NCI-H510A treated with DMSO at 0.1 percent for 48 hours (cell line): ENCODE results near the gene NFIB.
A peak's percentile ranks its signal among the peaks of the same experiment; 100 is the strongest.

Experiments used
- DNase-seq: peaks from one replicate; lab custom pipeline; 2025; lab: John Stamatoyannopoulos, UW

The NFIB gene

DNA sequence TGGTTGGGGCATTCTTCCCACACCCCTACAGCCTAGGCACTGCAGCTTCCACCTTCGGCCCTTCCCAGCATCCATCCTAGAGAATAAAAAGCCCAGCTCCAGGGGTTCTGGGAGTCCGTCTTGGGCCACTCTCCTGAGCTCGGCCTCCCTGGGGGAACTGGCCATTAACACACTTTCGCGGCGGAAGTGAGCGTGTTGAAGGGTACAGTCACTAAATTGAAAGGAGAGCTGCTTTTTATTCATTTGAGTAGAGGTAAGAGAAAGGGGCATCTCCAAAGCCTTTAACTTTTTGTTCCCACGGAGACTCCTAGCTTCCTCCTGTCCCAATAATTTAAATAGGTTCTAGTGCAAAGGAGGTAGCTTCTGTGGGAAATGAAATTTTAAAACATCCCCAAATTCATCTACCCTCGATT is 31.0 kb upstream of the NFIB start:
- no peak for DNase-seq

DNA sequence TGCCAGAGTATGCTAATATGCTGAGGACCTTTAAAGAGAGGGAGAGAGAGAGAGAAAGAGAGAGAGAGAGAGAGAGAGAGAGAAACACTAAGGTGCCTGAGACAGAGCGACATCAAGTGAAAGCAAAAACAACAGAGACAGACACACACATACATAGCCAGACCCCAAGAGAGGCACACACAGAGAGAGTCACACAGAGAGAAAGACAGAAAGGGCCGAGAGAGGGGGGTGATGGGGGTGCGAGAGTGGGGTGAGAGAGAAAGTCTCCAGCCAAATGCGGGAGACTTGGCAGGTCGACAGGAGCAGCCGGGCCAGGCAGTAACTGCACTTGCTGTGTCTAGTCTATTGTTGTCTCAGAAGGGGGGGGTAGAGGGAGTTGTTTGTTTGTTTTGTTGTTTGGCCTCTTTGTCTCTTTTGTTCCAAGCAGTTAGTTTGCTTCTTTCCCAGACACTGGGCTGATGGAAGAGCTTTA is 30.1 kb upstream of the NFIB start:
- DNase-seq = peak; percentile 21

DNA sequence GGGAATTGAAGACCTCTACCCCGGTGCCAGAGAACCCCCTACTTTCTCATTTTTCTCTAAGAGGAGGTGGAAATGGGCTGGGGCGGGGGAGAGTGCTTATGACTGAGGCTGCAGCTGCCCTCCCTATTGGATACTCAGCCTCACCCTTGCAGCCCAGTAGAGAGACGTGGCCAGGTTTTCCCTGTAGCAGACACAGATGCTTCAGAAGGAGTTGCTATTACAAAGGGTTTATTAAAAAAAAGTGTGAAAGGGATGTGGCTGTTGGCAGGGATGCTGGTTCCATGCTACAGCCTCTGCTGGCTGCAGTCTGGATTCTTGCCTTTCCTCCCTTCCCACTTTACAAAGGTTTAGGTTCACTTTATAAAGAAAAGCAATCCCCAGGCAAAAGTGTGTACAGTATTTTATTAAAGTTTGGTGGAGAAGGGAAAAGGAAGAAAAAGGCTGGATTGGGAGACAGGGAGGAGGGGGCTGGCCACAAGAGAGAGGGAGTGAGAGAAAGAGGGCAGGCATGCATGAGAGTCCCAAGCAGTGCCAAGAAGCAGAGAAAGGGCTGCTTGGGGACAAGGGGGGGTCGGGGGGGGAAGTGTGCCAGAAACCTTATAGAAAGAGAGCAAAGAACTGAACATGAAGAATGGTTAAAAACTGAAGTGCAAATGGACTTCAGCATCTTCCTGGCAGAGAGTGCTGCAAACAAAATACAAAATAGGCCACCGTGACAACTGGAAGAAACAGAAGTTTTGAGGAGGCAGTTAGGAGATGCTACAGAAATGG is 29.5 kb upstream of the NFIB start:
- no peak for DNase-seq

DNA sequence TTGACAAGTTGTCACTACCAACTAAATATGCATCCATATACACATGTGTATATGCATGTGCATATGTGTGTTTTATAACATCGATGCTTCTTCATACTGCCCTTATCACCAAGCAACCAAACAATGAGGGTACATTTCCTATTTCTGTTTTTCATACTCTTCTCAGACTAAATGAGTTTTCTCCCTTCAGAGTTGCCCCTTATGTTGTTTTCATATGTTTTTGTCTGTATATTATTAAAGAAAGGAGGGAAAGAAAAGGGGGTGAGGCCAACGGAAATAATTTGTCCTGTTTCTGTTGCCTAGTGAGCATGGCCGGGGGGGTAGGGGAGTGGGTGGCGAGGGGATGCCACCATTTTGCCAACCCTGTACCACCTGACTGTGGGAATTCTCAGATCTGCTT is 28.8 kb upstream of the NFIB start:
- DNase-seq = no peak

DNA sequence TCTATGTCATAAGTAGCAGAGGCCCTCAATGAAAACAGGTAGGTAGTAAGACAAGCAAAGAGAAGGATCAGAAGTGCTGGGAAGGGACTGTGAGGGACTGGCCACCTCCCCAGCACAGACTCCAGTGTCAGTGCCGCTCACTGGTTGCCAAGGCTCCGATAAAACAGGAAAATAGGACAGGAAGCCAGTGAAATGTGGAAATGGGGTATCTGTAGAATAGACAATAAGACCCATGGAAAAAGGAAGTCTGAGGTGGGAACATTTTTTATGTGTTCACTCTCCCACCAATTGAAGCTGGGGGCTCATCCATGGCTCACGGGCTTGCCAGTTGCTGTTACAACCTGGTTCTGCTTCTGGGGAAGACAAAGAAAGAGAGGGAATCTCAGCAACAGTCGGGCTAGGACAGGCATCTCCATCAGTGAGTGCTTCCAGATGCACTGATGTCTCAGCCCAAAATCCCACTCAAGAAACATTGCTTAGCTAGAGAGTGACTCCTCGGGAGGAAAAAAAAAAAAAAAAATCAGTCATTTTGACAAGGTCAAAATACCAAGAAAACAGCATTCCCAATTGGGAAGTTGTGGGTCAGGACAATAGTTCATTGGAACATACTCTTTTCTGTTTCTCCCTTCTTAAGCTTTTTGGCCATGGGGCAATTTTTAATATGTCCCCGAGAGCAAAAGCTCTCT is 27.6 kb upstream of the NFIB start:
- DNase-seq = no peak

DNA sequence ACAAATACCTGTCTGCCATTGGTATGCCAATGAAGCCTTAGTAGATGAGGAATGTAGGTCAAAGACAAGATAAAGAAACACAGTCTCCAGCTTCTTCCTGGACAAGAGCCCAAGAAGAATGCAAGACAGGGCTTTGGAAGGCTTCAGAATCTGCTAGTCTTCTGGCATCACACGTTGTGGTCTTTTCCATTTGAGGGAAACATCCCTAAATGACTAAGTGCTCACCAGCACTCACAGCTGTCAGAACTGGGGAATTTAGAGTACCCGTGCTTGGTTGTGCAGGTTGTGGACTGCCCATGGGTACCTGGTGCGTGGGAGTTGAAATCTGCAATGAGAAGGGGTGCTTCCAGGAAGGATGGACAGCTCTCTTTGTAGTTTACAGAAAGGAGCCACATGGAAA is 27.1 kb upstream of the NFIB start:
- no peak for DNase-seq

DNA sequence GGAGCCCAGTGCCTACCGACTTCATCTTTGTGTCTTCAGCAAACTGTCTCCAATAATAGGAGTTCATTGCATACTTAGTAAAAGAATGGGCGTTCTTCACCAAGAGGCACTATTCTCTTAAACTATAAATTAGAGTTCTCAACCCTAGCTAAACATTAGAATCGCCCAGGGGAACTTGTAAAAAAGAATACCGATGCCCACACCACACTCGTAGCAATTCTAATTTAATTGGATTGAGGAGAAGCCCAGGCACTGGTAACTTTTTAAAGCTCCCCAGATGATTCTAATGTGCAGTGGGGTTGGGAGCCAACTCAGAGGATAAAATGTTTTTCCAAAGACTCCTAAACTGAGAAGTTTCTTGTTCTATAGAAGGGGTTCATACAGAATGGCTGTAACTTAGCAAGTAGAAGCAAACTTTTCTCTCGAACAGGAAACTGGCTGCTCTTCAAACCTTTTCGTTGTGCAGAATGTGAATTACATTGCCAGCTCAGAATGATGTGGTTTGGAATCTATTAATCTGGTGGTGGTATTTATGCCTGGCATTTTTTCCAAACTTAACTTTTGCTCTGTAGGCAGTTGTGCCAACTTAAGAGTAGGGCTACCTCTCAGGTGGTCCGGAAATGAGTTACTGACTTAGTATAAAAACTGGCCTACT is 26.4 kb upstream of the NFIB start:
- DNase-seq = no peak

DNA sequence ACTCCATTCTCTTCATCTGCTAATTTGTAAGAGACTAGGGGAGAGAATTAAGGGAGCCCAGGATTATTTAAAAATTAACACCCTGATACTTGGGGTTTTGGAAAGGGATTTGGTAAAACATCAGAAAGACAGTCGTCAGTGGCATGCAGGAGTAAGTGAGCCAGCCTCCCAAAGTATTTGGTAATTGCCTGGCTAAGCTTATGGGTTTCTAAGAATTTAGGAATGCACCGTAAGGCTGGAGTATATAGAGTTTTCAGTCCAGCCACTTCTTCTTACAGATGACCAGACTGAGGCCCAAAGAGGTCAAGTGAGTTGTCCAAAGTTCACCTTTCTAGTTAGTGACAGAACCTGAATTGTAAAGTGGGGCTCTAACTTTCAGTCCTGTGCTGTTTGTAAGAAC is 25.8 kb upstream of the NFIB start:
- no peak for DNase-seq

DNA sequence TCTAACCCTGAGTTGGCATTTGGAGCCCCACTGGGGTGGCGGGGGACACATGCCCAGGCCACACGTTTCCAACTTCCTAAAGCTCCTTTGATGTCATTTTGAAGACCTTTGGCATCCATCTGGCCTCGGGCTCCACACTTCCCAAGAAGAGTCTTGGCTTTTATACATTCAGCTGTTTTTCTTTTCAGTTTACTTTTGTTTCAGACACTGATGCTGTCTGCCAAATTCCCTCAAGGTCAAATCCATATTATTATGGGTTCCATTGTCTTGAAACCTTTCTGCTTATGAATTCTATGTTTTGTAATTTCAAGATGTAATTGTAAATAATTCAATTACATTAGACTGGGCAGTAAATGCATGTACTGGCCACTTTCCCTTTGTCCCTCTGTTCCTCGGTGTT is 23.7 kb upstream of the NFIB start:
- no peak for DNase-seq

DNA sequence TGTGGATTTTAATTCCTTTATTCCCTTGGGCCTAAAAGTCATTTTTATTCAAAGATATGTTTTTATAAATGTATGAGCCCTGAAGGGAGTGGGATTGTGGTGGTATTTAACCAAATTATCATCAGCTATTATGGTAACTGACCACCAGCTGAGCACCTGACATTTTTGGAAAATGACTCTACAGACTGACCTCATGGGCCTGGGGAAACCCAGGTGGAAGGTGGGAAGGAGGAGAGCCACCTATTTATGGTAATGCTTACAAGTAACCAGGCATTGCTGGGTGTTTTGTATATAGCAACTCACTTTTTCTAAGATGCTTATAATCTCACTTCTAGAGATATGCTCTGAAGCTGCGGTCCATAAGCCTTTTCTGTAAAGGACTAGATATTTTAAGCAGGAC is 22.3 kb upstream of the NFIB start:
- DNase-seq = no peak

DNA sequence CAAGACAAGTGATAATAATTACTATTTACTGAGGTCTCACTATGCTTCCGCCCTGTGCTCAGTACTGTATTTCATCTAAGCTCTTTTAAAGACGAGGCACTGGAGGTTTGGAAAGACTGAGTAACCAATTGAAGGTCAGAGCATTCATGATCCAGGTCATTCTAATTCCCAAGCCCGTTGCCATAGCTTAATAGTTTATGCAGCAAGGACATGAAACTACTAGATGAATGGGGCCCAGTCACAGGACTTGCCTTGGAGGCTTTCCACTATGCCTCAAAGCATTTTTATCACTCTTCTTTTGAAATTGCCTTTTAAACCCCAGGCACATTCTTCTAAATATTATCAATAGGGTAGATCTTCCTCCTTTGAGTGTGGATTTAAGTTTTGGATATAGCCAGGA is 17.2 kb upstream of the NFIB start:
- DNase-seq = no peak

DNA sequence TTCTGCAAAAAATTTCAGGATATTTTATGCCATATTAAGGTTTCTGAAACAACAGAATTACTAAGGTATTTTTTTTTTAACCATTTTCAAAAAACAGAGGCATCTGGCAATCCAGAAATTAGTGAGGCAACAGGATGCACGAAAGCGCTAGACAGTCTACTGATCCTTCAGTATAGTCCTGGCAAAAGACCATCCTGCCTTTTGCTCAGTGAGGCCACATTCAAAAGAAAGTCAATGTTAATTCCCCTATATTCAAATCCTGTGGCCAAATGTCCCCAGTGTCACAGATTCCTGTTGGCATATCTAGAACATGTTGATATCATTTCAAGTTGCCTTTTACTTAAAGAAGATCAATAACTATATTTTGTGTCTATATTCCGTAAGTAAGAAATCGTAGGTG is 13.1 kb upstream of the NFIB start:
- peak; percentile 29 for DNase-seq

DNA sequence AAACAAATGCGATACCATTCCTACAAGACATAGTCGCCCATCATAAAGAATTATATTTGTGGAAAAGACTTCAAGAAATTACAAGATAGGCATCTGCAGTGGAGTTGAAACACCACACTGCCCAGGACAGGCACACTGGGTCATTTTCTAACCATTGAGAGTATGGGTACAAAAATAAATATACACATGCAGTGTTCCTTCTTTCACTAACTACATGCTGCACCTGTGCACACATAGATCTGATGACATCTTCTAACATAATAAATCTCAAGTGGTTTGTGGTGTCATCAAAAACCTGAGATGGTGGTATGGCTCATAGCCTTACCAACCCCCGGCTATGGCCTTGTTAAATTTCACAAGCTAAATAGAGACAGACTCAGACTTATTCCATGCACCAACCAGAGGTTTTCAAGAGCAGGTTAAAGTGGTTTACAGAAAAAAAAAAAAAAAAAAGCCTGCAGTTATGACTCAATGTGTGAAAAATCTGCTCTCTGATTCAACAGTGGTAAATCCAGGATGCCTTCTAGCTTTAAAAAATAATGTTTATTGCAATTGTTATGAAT is 12.4 kb upstream of the NFIB start:
- peak; percentile 94 for DNase-seq

DNA sequence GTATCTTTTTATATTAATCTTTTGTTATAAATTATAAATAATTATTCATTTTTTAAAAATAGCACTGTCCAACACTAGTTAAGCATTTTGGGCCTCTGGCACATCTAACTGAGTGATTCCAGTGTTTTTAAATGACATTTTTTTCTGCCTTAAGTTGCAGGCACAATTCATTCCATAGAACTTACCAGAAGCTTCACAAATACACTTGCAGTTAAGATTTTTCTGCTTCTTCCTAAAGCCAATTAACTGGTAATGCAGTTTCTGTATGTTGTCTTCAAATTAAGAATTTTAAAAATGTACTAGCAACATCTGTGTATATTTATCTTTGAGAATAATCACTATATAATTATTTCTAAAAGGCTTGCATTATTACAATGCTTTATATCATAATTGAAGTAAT is 11.2 kb upstream of the NFIB start:
- DNase-seq = no peak

DNA sequence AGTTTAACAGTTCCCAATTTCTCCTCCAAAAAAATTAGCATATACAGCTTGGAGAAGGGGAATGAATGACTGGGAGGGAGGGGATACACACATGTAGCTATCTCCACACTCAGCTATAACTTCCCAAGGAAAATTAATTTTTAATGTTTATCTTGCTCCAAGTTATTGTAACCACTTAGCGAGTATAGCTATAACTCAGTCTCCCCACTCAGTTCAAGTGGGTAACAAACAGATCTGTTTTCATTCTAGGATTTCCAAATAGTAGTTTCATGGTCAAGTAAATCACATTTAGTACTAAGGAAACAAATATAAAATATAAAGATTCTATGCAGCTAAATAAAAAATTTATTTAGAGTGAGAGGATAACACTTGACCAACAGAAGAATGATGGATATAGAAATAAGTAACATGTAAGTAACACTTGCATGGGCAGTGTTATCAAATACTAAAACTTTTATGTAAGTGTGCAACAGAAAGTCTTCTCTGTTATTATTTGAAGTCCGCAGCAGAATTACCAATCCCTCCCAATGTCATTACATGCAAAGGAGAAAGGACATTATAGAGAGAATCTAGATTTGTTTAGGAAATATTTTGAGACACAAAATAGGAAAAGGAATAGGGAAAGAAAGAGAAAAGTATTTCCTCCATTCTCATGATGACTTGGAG is 10.2 kb upstream of the NFIB start:
- no peak for DNase-seq

DNA sequence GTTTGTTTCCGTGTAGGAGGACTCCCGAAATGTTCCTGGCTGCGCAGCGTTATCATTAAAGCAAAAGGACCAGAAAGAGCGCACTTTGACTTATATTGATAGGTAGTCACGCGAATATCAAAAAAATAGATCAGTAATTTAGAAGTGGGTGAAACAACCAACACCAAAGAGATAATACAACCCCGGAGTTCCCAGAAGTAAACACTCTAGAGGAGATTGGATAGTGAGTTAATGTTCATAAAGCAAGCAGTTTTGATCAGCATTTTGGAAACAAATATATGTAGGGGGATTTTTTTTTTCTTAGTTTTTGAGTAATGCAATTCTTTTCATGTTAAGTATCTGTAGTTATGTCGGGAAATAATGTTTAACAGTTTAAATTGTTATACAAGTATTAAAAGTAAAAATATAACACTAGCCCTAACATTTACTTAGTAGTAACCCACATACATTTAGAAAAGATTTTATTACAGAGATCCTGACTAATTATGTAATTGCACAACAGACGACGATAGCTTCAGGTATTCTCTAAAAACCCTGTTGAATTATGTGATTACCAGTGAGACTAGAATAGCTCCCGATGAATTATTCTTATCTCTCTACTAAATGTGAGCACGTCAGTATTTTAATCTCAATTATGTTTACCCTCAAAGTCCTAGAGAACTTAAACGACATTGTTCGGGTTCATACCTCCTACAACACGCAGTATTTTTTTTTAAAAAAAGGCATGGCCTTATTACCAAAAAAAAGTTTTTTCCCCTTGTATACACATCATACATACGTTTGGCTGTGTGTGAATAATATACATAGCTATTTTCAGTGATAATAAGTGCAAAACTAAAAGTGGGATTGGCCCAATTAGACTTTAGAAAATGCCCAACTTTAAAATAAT is 9.4 kb upstream of the NFIB start:
- DNase-seq = peak; percentile 52

DNA sequence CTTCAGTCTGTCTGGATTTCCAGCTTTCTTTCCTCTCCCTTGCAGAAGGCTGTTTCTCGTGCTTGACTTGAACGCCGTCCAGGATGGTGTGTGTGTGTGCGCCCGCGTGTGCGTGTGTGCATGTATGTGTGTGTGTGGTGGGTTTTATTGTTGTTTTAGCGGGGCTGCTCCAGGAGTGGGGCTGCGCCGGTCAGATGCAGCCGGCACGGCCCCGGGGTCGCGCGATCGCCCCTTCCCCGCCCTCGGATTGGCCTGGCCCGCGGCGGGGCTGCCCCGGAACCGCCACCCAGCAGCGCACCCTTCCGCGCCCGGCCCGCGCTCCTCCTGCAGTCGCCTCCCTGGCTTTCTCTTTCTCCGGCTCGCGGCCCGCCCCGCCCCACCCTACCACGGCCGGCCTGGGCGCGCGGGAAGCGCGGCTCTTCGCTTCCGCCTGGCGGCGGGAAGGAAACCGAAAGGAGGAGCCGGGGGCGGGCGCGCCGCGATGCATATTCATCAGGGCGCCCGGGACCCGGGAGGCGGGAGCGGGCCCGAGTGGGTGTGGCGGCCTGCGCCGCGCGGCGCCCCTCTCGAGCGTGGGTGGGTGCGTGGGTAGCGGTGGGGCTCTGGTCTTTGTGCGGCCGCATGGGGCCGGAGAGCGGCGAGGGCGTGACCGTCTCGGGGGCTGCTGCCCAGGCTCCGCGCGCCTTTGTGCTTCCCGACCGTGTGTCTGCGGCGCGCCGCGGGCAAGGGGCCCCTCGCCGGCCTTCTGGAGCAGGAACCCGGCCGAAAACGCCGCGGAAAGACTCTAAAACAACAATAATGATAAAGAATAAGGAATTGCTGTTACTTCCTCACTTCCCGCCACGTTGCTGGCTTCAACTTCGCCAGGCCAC is 8.5 kb upstream of the NFIB start:
- DNase-seq = peak; percentile 69

DNA sequence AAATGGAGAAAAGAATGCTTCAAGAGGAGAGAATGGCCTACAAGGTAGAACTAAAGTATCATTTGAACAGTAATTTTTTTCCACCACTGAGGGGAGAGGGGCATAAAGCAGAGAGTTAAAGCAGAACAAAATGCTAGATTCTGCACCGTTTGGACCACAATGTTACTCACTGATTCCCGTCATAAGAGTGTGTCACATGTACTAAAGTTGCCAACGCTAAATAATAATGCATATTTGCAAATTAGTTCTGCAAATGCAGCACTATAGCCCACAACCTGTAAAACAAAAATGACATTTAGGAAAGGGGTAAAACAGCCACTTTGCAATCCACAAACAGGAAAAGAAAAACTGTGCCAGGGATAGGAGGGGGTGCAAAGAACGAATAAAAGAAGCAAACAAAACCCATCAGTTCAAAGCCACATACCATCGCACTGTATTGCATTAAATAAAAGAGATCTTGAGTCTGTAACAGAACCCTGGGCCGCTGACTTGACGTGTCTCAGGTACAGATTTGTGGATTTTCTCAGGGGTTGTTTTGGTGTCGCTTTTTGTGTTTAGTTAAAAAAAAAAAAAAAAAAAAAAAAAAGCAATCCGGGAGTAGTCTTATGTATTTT is 7.7 kb upstream of the NFIB start:
- DNase-seq = no peak

DNA sequence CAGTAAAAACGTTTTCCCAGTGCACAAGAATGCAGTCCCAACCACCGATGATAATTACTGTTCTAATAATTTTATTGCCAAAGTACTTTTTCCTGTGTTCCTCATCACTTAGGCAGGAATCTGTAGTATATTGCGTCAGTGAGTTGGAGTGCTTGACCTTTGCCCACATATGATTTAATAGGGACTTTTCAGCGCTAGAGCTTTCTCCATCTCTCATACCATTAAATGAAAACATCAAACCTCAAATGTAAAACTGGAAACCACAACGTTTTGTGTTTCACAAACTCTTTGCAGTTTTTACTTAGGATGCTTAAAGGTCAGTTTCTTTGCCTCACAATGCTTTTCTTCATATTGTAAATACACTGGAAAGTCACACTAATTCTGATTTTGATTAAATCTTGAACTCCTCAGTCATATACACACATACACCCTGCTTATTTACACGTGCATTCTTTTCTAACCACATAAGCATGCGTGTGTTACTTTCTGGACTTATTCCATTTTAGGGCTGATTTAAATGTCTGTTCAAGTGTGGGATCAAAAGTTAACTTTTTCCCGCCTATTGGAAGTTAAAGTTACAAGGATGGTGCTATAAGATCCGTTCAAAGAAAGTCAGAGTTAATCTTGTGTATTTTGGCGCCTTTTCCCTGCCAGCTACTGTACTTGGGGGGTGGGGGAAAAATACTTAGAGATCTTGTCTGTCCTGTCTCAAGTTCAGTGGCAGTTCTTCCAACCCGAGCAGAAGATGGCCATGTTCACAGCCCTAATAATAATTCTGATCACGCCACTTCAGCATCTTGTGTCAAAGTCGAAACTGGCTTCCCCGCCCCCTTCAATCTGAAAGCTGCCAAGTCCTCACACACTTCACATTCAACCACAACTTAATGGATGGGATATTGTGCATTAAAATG is 6.6 kb upstream of the NFIB start:
- no peak for DNase-seq
